Activated CD8-positive, alpha-beta memory T cell treated with anti-CD3 and anti-CD28 coated beads, Interleukin-2, amount 10 ng/mL, durations not matched to agents 7 days and 5 days (primary cell): ENCODE results near the gene INPP5D. TPM values are rescaled to one million over a fixed set of nuclear protein-coding genes. Genes with fewer than 3 reads are reported as not detected.
"Not testable (repeated sequence)": the region's sequence is repeated elsewhere in the genome, so short reads cannot be mapped to it uniquely, and the experiment has no call there.

Experiments used
- ATAC-seq: fragments of 150-1000 bp; cut with Tn5 transposase; one replicate; pipeline ENCODE4 v1.10.0; 2021; ENCODE audit warnings: moderate library complexity
- CTCF ChIA-PET: fragments of 350-600 bp; sonication (Branson Sonifier 250); formaldehyde crosslinking; loops from one replicate; lab custom pipeline; 2021; ENCODE audit warnings: antibody characterized with exemption; lab: Charles Lee
- DNase-seq: peaks from one replicate; pipeline ENCODE4 v3.0.0-alpha.2; 2020
- H3K27ac Mint-ChIP-seq: one replicate; pipeline ENCODE4 v1.8.0; 2021; ENCODE audit warnings: mild to moderate bottlenecking, mixed read lengths
- H3K27me3 Mint-ChIP-seq: one replicate; pipeline ENCODE4 v1.8.0; 2021; ENCODE audit warnings: mixed read lengths
- H3K36me3 Mint-ChIP-seq: one replicate; pipeline ENCODE4 v1.8.0; 2021; ENCODE audit warnings: mild to moderate bottlenecking, mixed read lengths
- H3K4me1 Mint-ChIP-seq: one replicate; pipeline ENCODE4 v1.8.0; 2021; ENCODE audit warnings: mixed read lengths
- H3K4me3 Mint-ChIP-seq: one replicate; pipeline ENCODE4 v1.8.0; 2021; ENCODE audit warnings: mild to moderate bottlenecking, moderate library complexity, mixed read lengths
- H3K9me3 Mint-ChIP-seq: one replicate; pipeline ENCODE4 v1.8.0; 2022; ENCODE audit warnings: low read depth, mixed read lengths
- total RNA-seq, 2 experiments: library from RNA; stranded (reverse); gene quantifications; one replicate each; pipeline ENCODE4 v1.2.3, GENCODE V29; 2021

INPP5D gene
- total RNA-seq, 2 experiments from 2014 or later: 140 to 152 TPM

DNA sequence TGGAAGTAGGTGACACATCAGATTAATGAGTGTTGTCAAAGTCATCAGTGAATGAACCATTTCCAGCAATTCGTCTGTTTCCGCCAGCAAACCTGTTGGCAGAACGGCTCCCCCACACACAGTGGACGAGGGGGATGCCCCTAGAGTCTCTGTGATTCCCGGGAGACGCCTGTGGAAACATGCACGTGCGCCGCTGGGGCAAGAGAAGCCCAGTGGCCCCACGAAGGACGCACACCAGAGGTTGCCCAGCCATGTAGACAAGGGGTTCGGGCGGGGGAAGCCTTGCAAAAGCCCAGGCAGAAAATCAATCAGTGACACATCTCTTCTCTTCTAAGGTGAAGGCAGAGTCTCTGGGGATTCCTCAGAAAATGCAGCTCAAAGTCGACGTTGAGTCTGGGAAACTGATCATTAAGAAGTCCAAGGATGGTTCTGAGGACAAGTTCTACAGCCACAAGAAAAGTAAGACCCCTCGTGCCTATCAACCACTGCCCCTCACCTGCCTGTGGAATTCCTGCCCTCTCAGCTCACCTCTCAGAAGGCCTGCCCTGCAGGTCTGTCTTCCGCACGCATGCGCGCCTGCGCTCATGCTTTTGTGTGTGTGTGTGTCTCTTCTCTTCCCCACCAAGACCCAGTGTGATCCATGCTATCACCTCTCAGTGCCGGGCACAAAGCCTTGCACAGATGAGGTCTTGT lies 87.1 kb downstream of the INPP5D start:
- Mint-ChIP-seq H3K4me3 (no peak overlapping the region), H3K27me3 (no peaks in the 10 kb centered on the region), H3K27ac (no peak overlapping the region), H3K9me3 (no peaks in the 10 kb centered on the region), H3K4me1 (peaks cover 32% of the 10 kb centered on the region), H3K36me3 (peaks cover 86% of the 10 kb centered on the region)
- CTCF ChIA-PET: interaction anchor here (1.2 kb wide), 1 partner anchor 90 kb away, joined by 4 read pairs; no protein-coding TSS in a partner anchor
- DNase-seq (no peak), ATAC-seq (no peak)

DNA sequence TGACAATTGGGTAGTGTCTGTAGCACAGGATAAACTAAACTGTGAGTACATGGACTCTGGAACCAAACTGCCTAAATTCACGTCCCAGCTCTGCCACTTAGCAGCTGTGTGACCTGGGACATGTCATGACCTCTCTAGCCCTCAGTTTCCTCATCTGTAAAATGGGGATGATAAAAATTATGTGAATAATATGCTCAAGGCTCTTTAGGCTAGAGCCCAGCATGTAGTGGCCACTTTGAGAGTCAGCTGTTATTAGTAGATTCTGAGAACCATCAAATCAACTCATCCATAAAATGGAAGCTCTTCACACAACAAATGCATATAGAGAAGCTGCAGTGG lies 87.7 kb downstream of the INPP5D start:
- Mint-ChIP-seq H3K4me1 (peaks cover 32% of the 10 kb centered on the region), H3K4me3 (no peak overlapping the region), H3K27ac (no peak overlapping the region), H3K36me3 (peaks cover 86% of the 10 kb centered on the region), H3K27me3 (no peaks in the 10 kb centered on the region), H3K9me3 (no peaks in the 10 kb centered on the region)
- DNase-seq: no peak
- CTCF ChIA-PET: interaction anchor here (1.2 kb wide), 1 partner anchor 89 kb away, joined by 4 read pairs; no protein-coding TSS in a partner anchor
- no peak for ATAC-seq

DNA sequence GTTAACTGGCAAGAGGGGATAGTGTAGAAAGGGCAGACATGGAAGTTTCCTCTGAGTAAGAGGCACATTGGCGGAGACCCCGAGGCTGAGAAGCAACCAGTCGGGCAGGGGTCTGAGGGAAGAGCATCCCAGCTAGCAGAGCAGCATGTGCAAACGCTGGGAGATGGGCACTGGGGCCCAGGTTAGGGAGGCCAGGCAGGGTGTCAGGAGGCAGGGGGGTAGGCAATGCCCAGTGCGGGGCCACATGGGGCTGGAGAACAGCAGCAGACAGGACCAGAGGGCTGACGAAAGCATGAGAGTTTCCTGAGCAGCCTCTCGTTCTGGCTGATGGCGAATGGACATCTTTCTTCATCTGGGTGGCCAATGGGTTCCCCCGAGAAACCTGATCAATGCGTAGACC lies 88.2 kb downstream of the INPP5D start:
- no peaks in the 10 kb centered on the region for H3K9me3 Mint-ChIP-seq
- peaks cover 86% of the 10 kb centered on the region for H3K36me3 Mint-ChIP-seq
- H3K27ac Mint-ChIP-seq: no peak overlapping the region
- no peak for ATAC-seq
- CTCF ChIA-PET: interaction anchor here (1.2 kb wide), 1 partner anchor 89 kb away, joined by 4 read pairs; no protein-coding TSS in a partner anchor
- no peaks in the 10 kb centered on the region for H3K27me3 Mint-ChIP-seq
- DNase-seq: no peak
- no peak overlapping the region for H3K4me3 Mint-ChIP-seq
- H3K4me1 Mint-ChIP-seq: peaks cover 29% of the 10 kb centered on the region

DNA sequence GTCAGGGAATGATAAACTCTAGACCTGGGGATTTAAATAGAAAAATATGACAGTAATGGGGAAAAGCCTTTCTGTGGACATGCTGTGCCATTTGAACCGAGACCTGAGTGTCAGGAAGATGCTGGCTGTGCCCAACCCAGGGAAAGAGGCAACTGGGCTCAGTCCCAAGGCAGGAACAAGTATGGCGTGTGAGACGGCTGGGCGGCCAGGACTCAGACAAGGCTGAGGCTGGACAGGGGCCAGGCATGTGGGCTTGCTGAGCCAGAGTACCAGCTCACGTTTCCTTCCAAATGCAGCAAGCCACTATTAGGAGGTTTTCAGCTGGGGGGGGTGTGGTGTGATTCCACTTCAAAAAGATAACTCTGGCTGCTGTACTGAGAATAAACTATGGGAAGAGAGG lies 92.4 kb downstream of the INPP5D start:
- Mint-ChIP-seq H3K9me3 (no peaks in the 10 kb centered on the region), H3K27ac (peak overlapping the region; percentile 62), H3K36me3 (peaks cover 75% of the 10 kb centered on the region), H3K27me3 (no peaks in the 10 kb centered on the region), H3K4me1 (peaks cover 21% of the 10 kb centered on the region), H3K4me3 (no peak overlapping the region)
- DNase-seq (no peak), ATAC-seq (no peak)
- CTCF ChIA-PET: interaction anchor here (0.6 to 1.3 kb wide), 2 partner anchors 10 to 20 kb away, joined by 3 read pairs; no protein-coding TSS in a partner anchor

DNA sequence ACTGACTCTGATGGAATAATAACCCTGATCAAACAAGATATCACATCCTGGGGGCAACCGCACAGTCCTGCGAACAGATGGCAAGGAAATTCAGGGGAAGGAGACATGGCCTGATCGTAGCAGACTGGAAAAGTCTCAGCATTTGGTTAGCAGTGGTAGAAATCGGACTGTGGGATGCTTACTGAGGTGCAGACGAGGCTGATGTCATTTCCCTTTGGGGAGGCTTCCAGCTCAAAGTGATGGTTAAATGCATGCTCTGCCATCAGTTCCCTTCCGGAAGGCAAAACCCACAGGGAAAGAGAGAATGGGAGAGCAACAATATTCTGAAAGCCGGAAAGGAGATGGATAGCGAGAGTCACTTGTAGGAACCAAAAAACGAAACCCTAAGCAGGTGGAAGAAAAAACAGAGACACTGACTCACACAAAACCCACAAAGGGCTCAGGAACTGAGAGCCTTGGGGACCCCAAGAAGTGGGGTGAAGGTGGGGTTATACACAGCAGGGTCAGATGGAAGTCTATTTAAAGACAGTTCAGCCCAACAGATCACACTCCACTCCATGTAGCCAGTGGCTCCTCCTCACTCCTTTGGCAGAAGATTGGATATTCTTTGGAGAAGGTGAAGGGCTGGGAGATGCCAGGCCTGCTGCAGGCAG lies 93.1 kb downstream of the INPP5D start:
- CTCF ChIA-PET: interaction anchor here (0.6 to 1.3 kb wide), 2 partner anchors 11 to 20 kb away, joined by 3 read pairs; no protein-coding TSS in a partner anchor
- Mint-ChIP-seq H3K4me1 (peaks cover 18% of the 10 kb centered on the region), H3K27ac (peak overlapping the region; percentile 62), H3K9me3 (no peaks in the 10 kb centered on the region), H3K36me3 (peaks cover 75% of the 10 kb centered on the region), H3K4me3 (no peak overlapping the region), H3K27me3 (no peaks in the 10 kb centered on the region)
- ATAC-seq: no peak
- no peak for DNase-seq

DNA sequence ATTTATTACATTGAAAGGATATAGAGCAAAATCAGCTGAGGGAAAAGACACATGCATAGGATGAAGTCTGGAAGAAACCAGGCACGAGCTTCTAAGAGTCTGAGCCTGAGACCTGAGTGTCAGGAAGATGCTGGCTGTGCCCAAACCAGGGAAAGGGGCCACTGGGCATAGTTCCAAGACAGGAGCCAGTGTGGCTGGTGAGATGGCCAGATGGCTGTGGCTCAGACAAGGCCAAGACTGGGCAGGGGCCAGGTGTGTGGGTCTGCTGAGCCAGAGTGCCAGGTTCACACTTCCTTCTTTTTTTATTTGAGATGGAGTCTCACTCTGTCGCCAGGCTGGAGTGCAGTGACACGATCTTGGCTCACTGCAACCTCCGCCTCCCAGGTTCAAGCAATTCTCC lies 95.9 kb downstream of the INPP5D start:
- no peak overlapping the region for H3K27ac Mint-ChIP-seq
- H3K27me3 Mint-ChIP-seq: no peaks in the 10 kb centered on the region
- H3K4me3 Mint-ChIP-seq: no peak overlapping the region
- ATAC-seq (no peak), DNase-seq (no peak)
- H3K36me3 Mint-ChIP-seq: peaks cover 73% of the 10 kb centered on the region
- peaks cover 15% of the 10 kb centered on the region for H3K4me1 Mint-ChIP-seq
- no peaks in the 10 kb centered on the region for H3K9me3 Mint-ChIP-seq
- CTCF ChIA-PET: no interaction called here

DNA sequence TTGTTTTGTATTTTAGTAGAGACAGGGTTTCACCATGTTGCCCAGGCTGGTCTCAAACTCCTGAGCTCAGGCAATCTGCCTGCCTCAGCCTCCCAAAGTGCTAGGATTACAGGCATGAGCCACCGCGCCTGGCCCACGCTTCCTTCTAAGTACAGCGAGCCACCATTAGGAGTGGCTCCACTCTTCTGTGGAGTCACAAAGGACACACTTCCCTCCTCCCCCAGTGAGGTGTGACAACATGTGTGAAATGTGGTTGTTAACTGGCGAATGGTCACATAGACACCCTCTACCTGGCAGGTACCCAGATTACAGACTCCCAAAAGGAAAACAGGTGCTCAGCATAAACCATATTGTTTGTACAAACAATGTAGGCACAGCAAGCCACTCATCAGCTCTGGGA lies 96.3 kb downstream of the INPP5D start:
- H3K4me1 Mint-ChIP-seq: peaks cover 15% of the 10 kb centered on the region
- ATAC-seq, DNase-seq, H3K4me3 Mint-ChIP-seq, H3K9me3 Mint-ChIP-seq, CTCF ChIA-PET, H3K27me3 Mint-ChIP-seq: not testable (repeated sequence)
- H3K27ac Mint-ChIP-seq: peak overlapping the region; percentile 12
- H3K36me3 Mint-ChIP-seq: peaks cover 73% of the 10 kb centered on the region

DNA sequence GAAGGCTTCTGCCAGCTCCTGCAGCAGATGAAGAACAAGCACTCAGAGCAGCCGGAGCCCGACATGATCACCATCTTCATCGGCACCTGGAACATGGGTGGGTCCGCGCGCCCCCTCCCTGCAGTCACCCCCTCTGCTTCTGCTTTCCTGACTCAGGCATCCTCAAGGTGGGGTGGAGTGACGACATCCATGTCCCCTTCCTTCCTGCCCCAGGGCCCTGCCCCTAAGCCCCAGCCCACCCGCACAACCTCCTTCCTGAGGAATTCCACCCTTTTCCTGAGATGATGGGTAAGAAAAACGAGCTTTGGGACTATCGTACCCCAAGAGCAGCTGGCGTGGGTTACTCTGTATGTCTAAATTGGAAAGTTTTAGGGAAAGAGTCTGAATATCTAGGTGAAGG lies 101.6 kb downstream of the INPP5D start:
- no peak for DNase-seq
- no peak overlapping the region for H3K27ac Mint-ChIP-seq
- no peaks in the 10 kb centered on the region for H3K9me3 Mint-ChIP-seq
- peaks cover 54% of the 10 kb centered on the region for H3K36me3 Mint-ChIP-seq
- no peak for ATAC-seq
- peaks cover 8% of the 10 kb centered on the region for H3K4me1 Mint-ChIP-seq
- H3K4me3 Mint-ChIP-seq: no peak overlapping the region
- CTCF ChIA-PET: interaction anchor here (1.1 kb wide), 1 partner anchor 69 kb away, joined by 3 read pairs; no protein-coding TSS in a partner anchor
- H3K27me3 Mint-ChIP-seq: no peaks in the 10 kb centered on the region

DNA sequence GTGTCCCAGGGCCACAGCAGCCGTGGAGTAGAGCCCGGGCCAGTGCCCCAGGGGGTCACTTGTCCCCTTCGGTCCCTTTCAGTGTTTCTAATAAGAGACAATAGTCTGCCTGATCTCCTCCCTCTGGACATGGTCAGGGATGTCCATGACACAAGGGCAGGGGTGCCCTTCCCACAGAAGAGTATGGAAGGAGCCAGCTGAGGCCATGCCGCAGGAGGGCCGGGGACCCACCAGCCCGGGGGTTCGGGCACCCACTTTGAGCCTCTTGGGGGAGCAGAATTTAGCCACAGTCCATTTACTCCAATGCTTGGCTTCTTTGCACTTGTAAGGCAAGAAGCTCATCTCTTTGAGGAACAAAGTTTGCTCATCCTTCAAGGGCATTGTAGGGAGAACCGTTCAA lies 102.6 kb downstream of the INPP5D start:
- Mint-ChIP-seq H3K36me3 (peaks cover 44% of the 10 kb centered on the region), H3K27ac (no peak overlapping the region), H3K4me1 (peaks cover 8% of the 10 kb centered on the region)

DNA sequence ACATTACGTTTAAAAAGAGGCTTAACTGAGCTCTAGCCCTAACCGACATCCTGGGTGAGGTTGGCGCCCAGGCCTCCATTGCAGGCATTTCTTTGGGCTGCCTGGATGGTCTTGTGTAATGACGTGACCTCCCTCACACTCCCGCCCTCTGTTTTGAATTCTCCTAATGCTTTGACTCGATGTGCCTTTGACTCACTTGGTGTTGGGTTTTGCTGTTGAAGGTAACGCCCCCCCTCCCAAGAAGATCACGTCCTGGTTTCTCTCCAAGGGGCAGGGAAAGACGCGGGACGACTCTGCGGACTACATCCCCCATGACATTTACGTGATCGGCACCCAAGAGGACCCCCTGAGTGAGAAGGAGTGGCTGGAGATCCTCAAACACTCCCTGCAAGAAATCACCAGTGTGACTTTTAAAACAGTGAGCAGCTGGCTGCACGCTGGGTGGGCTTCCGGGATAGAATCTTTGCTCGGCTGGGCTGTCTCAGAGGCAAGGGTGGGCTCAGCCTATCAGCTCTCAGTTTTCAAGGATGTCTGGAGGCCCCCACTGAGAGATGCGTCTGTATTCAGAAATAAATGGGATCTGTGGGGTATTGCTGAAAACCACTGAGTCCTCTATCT lies 103.5 kb downstream of the INPP5D start:
- Mint-ChIP-seq H3K4me3 (no peak overlapping the region), H3K27me3 (no peaks in the 10 kb centered on the region), H3K4me1 (peaks cover 8% of the 10 kb centered on the region), H3K9me3 (no peaks in the 10 kb centered on the region), H3K36me3 (peaks cover 39% of the 10 kb centered on the region), H3K27ac (peak overlapping the region; percentile 52)
- no peak for ATAC-seq
- CTCF ChIA-PET: no interaction called here
- no peak for DNase-seq

More for the DNA sequence above, 102.6 kb downstream of the INPP5D start:
- no peaks in the 10 kb centered on the region for H3K9me3 Mint-ChIP-seq
- ATAC-seq (no peak), DNase-seq (no peak)
- CTCF ChIA-PET: interaction anchor here (1.1 kb wide), 1 partner anchor 68 kb away, joined by 3 read pairs; no protein-coding TSS in a partner anchor
- H3K4me3 Mint-ChIP-seq: no peak overlapping the region
- H3K27me3 Mint-ChIP-seq: no peaks in the 10 kb centered on the region

DNA sequence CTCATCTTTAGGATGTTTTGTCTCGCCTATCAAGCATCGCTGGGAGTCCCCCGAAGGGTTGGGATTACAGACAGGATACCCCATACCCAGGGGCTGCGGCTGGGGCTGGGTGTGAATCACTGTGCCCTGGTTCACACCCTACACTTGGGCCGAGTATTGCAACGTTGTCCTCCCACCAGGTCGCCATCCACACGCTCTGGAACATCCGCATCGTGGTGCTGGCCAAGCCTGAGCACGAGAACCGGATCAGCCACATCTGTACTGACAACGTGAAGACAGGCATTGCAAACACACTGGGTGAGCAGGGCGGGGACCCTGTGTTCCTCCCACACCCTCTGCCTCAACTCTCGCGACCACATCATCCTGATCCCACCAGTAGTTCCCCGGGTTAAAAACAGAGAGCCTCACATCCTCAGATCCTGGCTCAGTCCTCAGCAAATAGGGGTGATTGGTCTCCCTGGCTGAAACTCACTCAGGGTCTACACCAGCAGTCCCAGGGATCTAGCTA lies 104.0 kb downstream of the INPP5D start:
- H3K4me3 Mint-ChIP-seq: no peak overlapping the region
- no peaks in the 10 kb centered on the region for H3K9me3 Mint-ChIP-seq
- no peak for DNase-seq
- no peak for ATAC-seq
- peak overlapping the region; percentile 52 for H3K27ac Mint-ChIP-seq
- H3K4me1 Mint-ChIP-seq: peaks cover 8% of the 10 kb centered on the region
- peaks cover 38% of the 10 kb centered on the region for H3K36me3 Mint-ChIP-seq
- CTCF ChIA-PET: no interaction called here
- no peaks in the 10 kb centered on the region for H3K27me3 Mint-ChIP-seq

DNA sequence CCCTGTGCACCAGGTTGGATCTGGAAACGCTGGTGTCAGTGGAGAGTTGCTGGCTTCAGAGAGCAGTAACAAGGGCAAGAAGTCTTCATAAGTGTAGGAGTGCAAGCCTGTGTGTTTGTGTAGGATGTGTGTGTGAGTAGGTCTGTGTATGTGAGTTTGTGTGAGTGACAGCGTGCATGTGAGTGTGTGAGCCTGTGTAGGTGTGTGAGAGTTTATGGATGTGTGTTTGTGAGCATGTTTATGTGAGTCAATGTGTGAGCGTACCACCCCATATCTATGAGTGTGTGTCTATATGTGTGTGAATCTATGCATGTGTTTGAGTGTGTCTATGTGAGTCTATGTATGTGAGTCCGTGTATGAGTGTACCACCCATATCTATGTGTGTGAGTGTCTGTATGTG lies 104.8 kb downstream of the INPP5D start:
- Mint-ChIP-seq H3K4me3 (no peak overlapping the region), H3K4me1 (peaks cover 8% of the 10 kb centered on the region), H3K36me3 (peaks cover 39% of the 10 kb centered on the region), H3K27me3 (no peaks in the 10 kb centered on the region), H3K27ac (no peak overlapping the region), H3K9me3 (no peaks in the 10 kb centered on the region)
- ATAC-seq (peak; percentile 4), DNase-seq (no peak)
- CTCF ChIA-PET: no interaction called here

DNA sequence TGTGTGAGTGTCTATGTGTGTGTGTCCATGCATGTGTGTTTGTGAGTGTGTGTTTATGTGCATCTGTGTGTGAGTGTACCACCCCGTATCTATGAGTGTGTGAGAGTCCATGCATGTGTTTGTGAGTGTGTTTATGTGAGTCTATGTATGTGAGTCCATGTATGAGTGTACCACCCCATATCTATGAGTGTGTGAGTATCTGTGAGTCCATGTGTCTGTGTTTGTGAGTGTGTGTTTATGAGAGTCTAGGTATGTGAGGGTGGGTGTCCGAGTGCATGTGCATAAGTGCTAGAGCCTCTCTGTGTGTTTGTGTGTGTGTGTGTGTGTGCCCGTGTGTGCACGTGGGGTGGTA lies 105.4 kb downstream of the INPP5D start:
- Mint-ChIP-seq H3K4me3 (no peak overlapping the region), H3K9me3 (no peaks in the 10 kb centered on the region), H3K27ac (no peak overlapping the region), H3K27me3 (no peaks in the 10 kb centered on the region), H3K4me1 (peaks cover 8% of the 10 kb centered on the region), H3K36me3 (peaks cover 40% of the 10 kb centered on the region)
- DNase-seq: no peak
- peak; percentile 48 for ATAC-seq
- CTCF ChIA-PET: interaction anchor here (1.0 to 1.3 kb wide), 2 partner anchors 84 to 88 kb away, joined by 3 read pairs; no protein-coding TSS in a partner anchor
